PC-3 (cell line): ENCODE results near the gene LRRN4CL. TPM values are rescaled to one million over a fixed set of nuclear protein-coding genes. Genes with fewer than 3 reads are reported as not detected.

Source experiments
- ATAC-seq: fragments of 200-7000 bp; cut with Tn5 transposase; 2 replicates; pipeline ENCODE4 v1.9.1; 2020; ENCODE audit warnings: mild to moderate bottlenecking, moderate library complexity
- BruUV-seq: library from RNA; stranded (reverse); fragments of 400-500 nt; replicated peaks from 2 replicates; lab custom pipeline; 2021; lab: Mats Ljungman, UMichigan
- CTCF ChIA-PET: fragments of 300-600 bp; sonication (Branson Sonifier 250); formaldehyde crosslinking; loops from one replicate; lab custom pipeline; 2022; ENCODE audit warnings: antibody characterized with exemption; lab: Charles Lee
- POLR2A ChIA-PET: fragments of 300-600 bp; sonication (Branson Sonifier 250); formaldehyde crosslinking; loops from one replicate; lab custom pipeline; 2022; ENCODE audit warnings: antibody characterized with exemption; ENCODE audit not compliant: unreplicated experiment; lab: Charles Lee
- DNase-seq: peaks from one replicate; pipeline ENCODE4 v3.0.0-alpha.2; 2015
- H2AFZ ChIP-seq: fragments of 300-600 bp; sonication (generic); 2 replicates; pipeline ENCODE4 v1.6.0; 2016; ENCODE audit warnings: antibody characterized with exemption, low read length
- H3F3A ChIP-seq: fragments of 300-600 bp; sonication (generic); one replicate; pipeline ENCODE4 v1.6.0; 2017; ENCODE audit warnings: antibody characterized with exemption, low read length, control low read depth, mild to moderate bottlenecking; ENCODE audit not compliant: unreplicated experiment
- H3K27ac ChIP-seq: fragments of 300-600 bp; sonication (generic); 2 replicates; pipeline ENCODE4 v1.5.1; 2016; ENCODE audit warnings: mild to moderate bottlenecking, low read length
- H3K27me3 ChIP-seq: fragments of 300-600 bp; sonication (generic); 2 replicates; pipeline ENCODE4 v1.6.1; 2016; ENCODE audit warnings: low read length, mixed read lengths
- H3K36me3 ChIP-seq: fragments of 300-600 bp; sonication (generic); 2 replicates; pipeline ENCODE4 v1.6.1; 2016; ENCODE audit warnings: low read depth, mixed run types, low read length, mixed read lengths
- H3K4me1 ChIP-seq: fragments of 300-600 bp; sonication (generic); 2 replicates; pipeline ENCODE4 v1.5.1; 2016; ENCODE audit warnings: low read length; ENCODE audit not compliant: insufficient read depth
- H3K4me2 ChIP-seq: fragments of 300-600 bp; sonication (generic); 2 replicates; pipeline ENCODE4 v1.6.0; 2016; ENCODE audit warnings: low read length
- H3K4me3 ChIP-seq: fragments of 300-600 bp; sonication (generic); 2 replicates; pipeline ENCODE4 v1.5.1; 2016; ENCODE audit warnings: mild to moderate bottlenecking, low read length, mixed read lengths
- H3K79me2 ChIP-seq: fragments of 300-600 bp; sonication (generic); 2 replicates; pipeline ENCODE4 v1.6.1; 2017; ENCODE audit warnings: low read length, mixed read lengths
- H3K9ac ChIP-seq: fragments of 300-600 bp; sonication (generic); 2 replicates; pipeline ENCODE4 v1.6.0; 2016; ENCODE audit warnings: mild to moderate bottlenecking, low read length
- H3K9me2 ChIP-seq: fragments of 300-600 bp; sonication (generic); replicated peaks from 2 replicates; pipeline ENCODE4 v1.6.1; 2016; ENCODE audit warnings: mixed run types, low read length, mixed read lengths
- H3K9me3 ChIP-seq: fragments of 300-600 bp; sonication (generic); 2 replicates; pipeline ENCODE4 v1.6.1; 2016; ENCODE audit warnings: low read length, mixed read lengths
- H4K20me1 ChIP-seq: fragments of 300-600 bp; sonication (generic); 2 replicates; pipeline ENCODE4 v1.6.1; 2016; ENCODE audit warnings: low read length, mixed read lengths
- EZH2 ChIP-seq: fragments of 300-600 bp; sonication (generic); IDR thresholded peaks from one replicate; pipeline ENCODE4 v1.6.1; 2017; ENCODE audit warnings: antibody characterized with exemption, mild to moderate bottlenecking, low read length; ENCODE audit not compliant: unreplicated experiment
- EZH2phosphoT487 ChIP-seq: fragments of 300-600 bp; sonication (generic); IDR thresholded peaks from 2 replicates; pipeline ENCODE4 v1.6.1; 2018; ENCODE audit warnings: mild to moderate bottlenecking, antibody characterized with exemption, low read length, borderline replicate concordance
- intact Hi-C: fragments of 100-400 bp; cut with micrococcal nuclease; formaldehyde crosslinking; loops from 2 replicates; pipeline ENCODE4 v1.9.0; 2023
- total RNA-seq: library from RNA; depleted of rRNA; stranded (reverse); fragments of >200 nt; gene quantifications from 2 replicates; pipeline ENCODE4 v1.2.3, GENCODE V29; 2014
- TF ChIP-seq, protein P1 (sequence below): fragments of 300-600 bp; sonication (generic); conservative IDR thresholded peaks from 2 replicates; pipeline ENCODE4 v1.5.1; 2017; ENCODE audit warnings: antibody characterized with exemption, low read depth, mild to moderate bottlenecking, low read length

The LRRN4CL gene
- total RNA-seq, 1 experiment from 2014 or later = 0.51 TPM

DNA sequence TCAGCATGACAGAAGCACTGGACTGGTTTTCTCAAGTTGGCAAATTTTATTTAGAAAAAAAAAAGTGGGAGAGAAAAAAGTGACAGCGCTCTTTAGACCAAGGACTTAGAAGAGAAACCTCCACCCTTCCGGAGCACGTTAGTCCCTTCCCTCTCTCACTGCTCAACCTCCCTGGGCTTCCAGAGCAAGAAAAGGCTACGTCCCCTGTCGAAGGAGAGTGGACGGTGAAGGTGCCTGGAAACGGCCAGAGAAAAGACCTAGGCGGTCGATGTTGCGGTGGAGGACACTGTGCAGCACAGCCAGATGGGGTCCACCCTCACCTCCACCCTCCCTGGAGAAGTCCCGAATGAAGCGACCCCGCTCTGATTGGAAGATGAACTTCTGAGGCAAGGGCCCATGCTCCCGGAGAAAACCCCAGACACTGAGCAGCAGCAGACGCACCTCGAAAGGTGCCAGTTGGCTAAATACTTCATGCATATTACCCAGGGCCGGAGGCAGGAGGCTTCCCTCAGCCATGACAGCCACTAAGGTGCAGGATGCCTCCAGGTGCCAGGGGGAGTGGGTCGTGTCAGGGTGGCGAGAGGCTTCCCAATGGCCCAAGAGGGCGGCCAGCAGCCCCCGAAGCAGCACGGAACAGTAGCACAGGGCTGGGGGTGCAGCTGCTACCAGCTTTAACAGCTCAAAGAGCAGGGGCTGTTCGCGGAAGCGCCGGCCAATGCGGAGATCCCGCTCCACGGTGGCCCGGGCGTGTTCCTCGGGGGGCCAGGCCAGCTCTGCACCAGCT is 42.3 kb downstream of the LRRN4CL start:
- DNase-seq (no peak), ATAC-seq (no peak)
- H3K27ac ChIP-seq = no peak overlapping the region
- H3F3A ChIP-seq = no peaks in the 10 kb centered on the region
- intact Hi-C loops = loop anchor here (5.0 kb wide), 1 partner anchor 35 kb away; the partner anchor contains the start of genes EML3 and ROM1
- H3K9me2 ChIP-seq = no peaks in the 10 kb centered on the region
- TF ChIP-seq EZH2 = no peak
- TF ChIP-seq, protein P1, sequence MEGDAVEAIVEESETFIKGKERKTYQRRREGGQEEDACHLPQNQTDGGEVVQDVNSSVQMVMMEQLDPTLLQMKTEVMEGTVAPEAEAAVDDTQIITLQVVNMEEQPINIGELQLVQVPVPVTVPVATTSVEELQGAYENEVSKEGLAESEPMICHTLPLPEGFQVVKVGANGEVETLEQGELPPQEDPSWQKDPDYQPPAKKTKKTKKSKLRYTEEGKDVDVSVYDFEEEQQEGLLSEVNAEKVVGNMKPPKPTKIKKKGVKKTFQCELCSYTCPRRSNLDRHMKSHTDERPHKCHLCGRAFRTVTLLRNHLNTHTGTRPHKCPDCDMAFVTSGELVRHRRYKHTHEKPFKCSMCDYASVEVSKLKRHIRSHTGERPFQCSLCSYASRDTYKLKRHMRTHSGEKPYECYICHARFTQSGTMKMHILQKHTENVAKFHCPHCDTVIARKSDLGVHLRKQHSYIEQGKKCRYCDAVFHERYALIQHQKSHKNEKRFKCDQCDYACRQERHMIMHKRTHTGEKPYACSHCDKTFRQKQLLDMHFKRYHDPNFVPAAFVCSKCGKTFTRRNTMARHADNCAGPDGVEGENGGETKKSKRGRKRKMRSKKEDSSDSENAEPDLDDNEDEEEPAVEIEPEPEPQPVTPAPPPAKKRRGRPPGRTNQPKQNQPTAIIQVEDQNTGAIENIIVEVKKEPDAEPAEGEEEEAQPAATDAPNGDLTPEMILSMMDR = no peak
- TF ChIP-seq EZH2phosphoT487 = no peak
- peaks cover 30% of the 10 kb centered on the region for H3K36me3 ChIP-seq
- no peaks in the 10 kb centered on the region for H3K27me3 ChIP-seq
- TSS peak; percentile 46 for BruUV-seq
- H3K9me3 ChIP-seq = no peaks in the 10 kb centered on the region
- CTCF ChIA-PET = interaction anchor here (0.7 to 1.0 kb wide), 3 partner anchors 87 to 234 kb away, joined by 4 to 5 read pairs (median 4); partner anchors contain the start of gene SLC3A2
- H3K4me3 ChIP-seq = peak overlapping the region; percentile 95; the same call in 1 of the 2 replicates
- H3K4me2 ChIP-seq = peak overlapping the region; percentile 54
- POLR2A ChIA-PET = interaction anchor here (0.6 to 0.7 kb wide), 3 partner anchors 55 to 194 kb away, joined by 3 to 14 read pairs (median 6); no protein-coding TSS in a partner anchor
- peak overlapping the region; percentile 13; the same call in 1 of the 2 replicates for H3K9ac ChIP-seq
- H3K4me1 ChIP-seq = peaks cover 16% of the 10 kb centered on the region
- H2AFZ ChIP-seq = 0 out of 2 replicates have a peak overlapping the region, but pooled peaks have one; percentile 19
- peaks cover 59% of the 10 kb centered on the region for H3K79me2 ChIP-seq
- no peaks in the 10 kb centered on the region for H4K20me1 ChIP-seq

DNA sequence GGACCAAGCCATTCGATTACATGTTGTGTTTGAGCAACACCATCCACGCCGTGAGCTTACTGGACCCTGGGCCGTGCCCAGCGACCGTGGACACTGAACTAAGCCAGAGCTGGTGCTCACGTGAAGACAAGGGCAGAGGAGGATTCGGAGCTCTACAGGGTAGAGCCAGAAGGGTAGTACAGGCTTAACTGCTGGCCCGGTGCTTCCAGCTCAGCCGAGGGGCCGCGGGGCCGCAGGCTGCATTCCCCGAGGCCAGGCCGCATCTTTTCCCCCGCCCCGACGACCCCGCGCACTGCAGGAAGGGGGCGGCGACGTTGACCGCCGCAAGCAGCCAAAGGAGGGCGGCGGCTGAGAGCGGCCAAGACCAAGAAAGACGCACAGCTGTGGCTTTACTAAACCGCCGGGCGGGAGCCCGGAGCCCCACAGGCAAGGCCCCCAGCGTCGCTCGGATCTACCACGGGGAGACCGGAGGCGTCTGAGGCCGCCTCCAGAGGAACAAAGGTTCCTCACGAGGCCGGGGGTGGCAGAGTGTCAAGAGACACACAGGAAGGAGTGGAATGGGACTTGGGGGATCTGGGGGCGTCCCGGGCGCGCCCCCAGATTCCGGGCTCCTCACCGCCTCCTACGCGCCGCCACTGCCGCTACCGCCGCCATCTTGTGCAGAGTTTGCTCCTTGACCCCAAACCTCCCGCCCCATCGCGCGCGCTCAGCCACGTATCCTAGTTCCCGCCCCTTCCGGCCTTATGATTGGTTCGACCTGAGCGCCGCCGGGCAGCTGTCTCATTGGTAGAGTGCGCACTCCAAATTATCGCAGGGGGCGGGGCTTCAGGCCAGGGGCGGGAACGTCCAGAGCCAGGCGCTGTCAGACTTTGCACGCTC is 43.1 kb downstream of the LRRN4CL start, which contains the start of gene GANAB:
GANAB (minus strand) TSS at position 668 of the 879 bp plus-strand sequence; CDS start at position 654, 14 bp downstream.
- H2AFZ ChIP-seq = peak within 1 kb of the TSS; percentile 57
- peak within 1 kb of the TSS; percentile 95 for H3K4me3 ChIP-seq
- intact Hi-C loops = loop anchor here (5.0 kb wide), 1 partner anchor 34 kb away; the partner anchor contains the start of genes EML3 and ROM1
- H3K27me3 ChIP-seq = no peaks in the 10 kb centered on the region
- TSS peak; percentile 50 for BruUV-seq
- H4K20me1 ChIP-seq = no peaks in the 10 kb centered on the region
- no peaks in the 10 kb centered on the region for H3K9me3 ChIP-seq
- H3K36me3 ChIP-seq = peaks cover 30% of the 10 kb centered on the region
- H3K4me1 ChIP-seq = peaks cover 10% of the 10 kb centered on the region
- DNase-seq (peak; percentile 99), ATAC-seq (peak; percentile 98)
- POLR2A ChIA-PET = interaction anchor here (0.6 to 0.7 kb wide), 6 partner anchors 31 to 195 kb away, joined by 3 to 14 read pairs (median 6); partner anchors contain the start of gene TUT1
- CTCF ChIA-PET = interaction anchor here (0.7 to 1.0 kb wide), 3 partner anchors 86 to 234 kb away, joined by 4 to 5 read pairs (median 4); partner anchors contain the start of gene SLC3A2
- H3K27ac ChIP-seq = peak within 1 kb of the TSS; percentile 64
- no peaks in the 10 kb centered on the region for H3F3A ChIP-seq
- H3K9ac ChIP-seq = peak within 1 kb of the TSS; percentile 95
- H3K79me2 ChIP-seq = peaks cover 59% of the 10 kb centered on the region
- H3K4me2 ChIP-seq = peak within 1 kb of the TSS; percentile 90
- TF ChIP-seq EZH2 (no peak), EZH2phosphoT487 (no peak)
- TF ChIP-seq, protein P1 = no peak
- H3K9me2 ChIP-seq = no peaks in the 10 kb centered on the region
